Karpas-422 (cell line): ENCODE measurements around the gene BBS1. TPM values are rescaled to one million over a fixed set of nuclear protein-coding genes. Genes with fewer than 3 reads are reported as not detected.

Experiments used
- DNase-seq: peaks from one replicate; pipeline ENCODE4 v3.0.0-alpha.2; 2015
- H2AFZ ChIP-seq: fragments of 200-600 bp; sonication (generic); 2 replicates; pipeline ENCODE4 v1.6.1; 2014; ENCODE audit warnings: antibody characterized with exemption, low read length, mixed read lengths
- H3K27ac ChIP-seq: fragments of 200-600 bp; sonication (generic); 2 replicates; pipeline ENCODE4 v1.5.1; 2014; ENCODE audit warnings: mild to moderate bottlenecking, low read length, moderate library complexity
- H3K27me3 ChIP-seq: fragments of 200-600 bp; sonication (generic); 2 replicates; pipeline ENCODE4 v1.6.1; 2014; ENCODE audit warnings: low read length, mixed read lengths
- H3K36me3 ChIP-seq: fragments of 200-600 bp; sonication (generic); 2 replicates; pipeline ENCODE4 v1.6.1; 2014; ENCODE audit warnings: low read length, mixed read lengths; ENCODE audit not compliant: insufficient read depth
- H3K4me1 ChIP-seq: fragments of 200-600 bp; sonication (generic); 2 replicates; pipeline ENCODE4 v1.6.1; 2014; ENCODE audit warnings: mild to moderate bottlenecking, low read length, mixed read lengths
- H3K4me2 ChIP-seq: fragments of 200-600 bp; sonication (generic); 2 replicates; pipeline ENCODE4 v1.6.1; 2014; ENCODE audit warnings: low read length, low read depth, mild to moderate bottlenecking; ENCODE audit not compliant: poor library complexity, severe bottlenecking
- H3K4me3 ChIP-seq: fragments of 200-600 bp; sonication (generic); 2 replicates; pipeline ENCODE4 v1.5.1; 2014; ENCODE audit warnings: mild to moderate bottlenecking, antibody characterized with exemption, low read length, mixed read lengths
- H3K79me2 ChIP-seq: fragments of 200-600 bp; sonication (generic); 2 replicates; pipeline ENCODE4 v1.6.1; 2014; ENCODE audit warnings: mild to moderate bottlenecking, low read length, mixed read lengths
- H3K9ac ChIP-seq: fragments of 200-600 bp; sonication (generic); 2 replicates; pipeline ENCODE4 v1.6.0; 2014; ENCODE audit warnings: low read length
- H3K9me2 ChIP-seq: fragments of 200-600 bp; sonication (generic), shearing (Covaris generic); replicated peaks from 2 replicates; pipeline ENCODE4 v1.6.0; 2014; ENCODE audit warnings: mild to moderate bottlenecking, low read length, moderate library complexity; ENCODE audit not compliant: insufficient read depth
- H3K9me3 ChIP-seq: fragments of 300-700, 200-600 bp; sonication (generic); 2 replicates; pipeline ENCODE4 v1.6.1; 2014; ENCODE audit warnings: low read length, mixed read lengths
- H4K20me1 ChIP-seq: fragments of 200-600 bp; sonication (generic); 2 replicates; pipeline ENCODE4 v1.6.1; 2014; ENCODE audit warnings: mild to moderate bottlenecking, antibody characterized with exemption, low read length, low read depth; ENCODE audit not compliant: insufficient read depth
- total RNA-seq: library from RNA; depleted of rRNA; stranded (reverse); fragments of >200 nt; shearing (Covaris generic); gene quantifications from 2 replicates; pipeline ENCODE4 v1.2.3, GENCODE V29; 2014; ENCODE audit warnings: low replicate concordance

Gene BBS1
- total RNA-seq, 1 experiment from 2014 or later: 9.1 TPM

- Histone ChIP-seq H3K36me3 (no peaks in the 10 kb centered on the region), H3K27me3 (no peaks in the 10 kb centered on the region), H2AFZ (no peak overlapping the region), H3K4me2 (no peak overlapping the region), H4K20me1 (no peaks in the 10 kb centered on the region), H3K9me3 (no peaks in the 10 kb centered on the region), H3K27ac (no peak overlapping the region), H3K9me2 (no peaks in the 10 kb centered on the region), H3K4me3 (no peak overlapping the region), H3K4me1 (peaks cover 4% of the 10 kb centered on the region; the same call in 1 of the 2 replicates), H3K9ac (no peak overlapping the region), H3K79me2 (0 out of 2 replicates have a peak, but pooled peaks cover 4% of the 10 kb centered on the region)
- DNase-seq: no peak
Observed at GRCh38 chr11:66473608-66474515, 36.6 kb upstream of the BBS1 start.

- DNase-seq: no peak
- H3K36me3 ChIP-seq: no peaks in the 10 kb centered on the region
Observed at GRCh38 chr11:66475349-66476172, 34.9 kb upstream of the BBS1 start.

GRCh38 chr11:66476173-66476840, 34.1 kb upstream of the BBS1 start:
- Histone ChIP-seq H3K9me3 (no peaks in the 10 kb centered on the region), H2AFZ (no peak overlapping the region), H4K20me1 (peaks cover 3% of the 10 kb centered on the region; the same call in 1 of the 2 replicates), H3K27ac (no peak overlapping the region), H3K27me3 (no peaks in the 10 kb centered on the region), H3K4me1 (peaks cover 16% of the 10 kb centered on the region), H3K9ac (no peak overlapping the region), H3K4me2 (no peak overlapping the region), H3K4me3 (no peak overlapping the region), H3K36me3 (no peaks in the 10 kb centered on the region), H3K9me2 (no peaks in the 10 kb centered on the region), H3K79me2 (peaks cover 22% of the 10 kb centered on the region)
- DNase-seq: no peak

More at GRCh38 chr11:66475349-66476172, 34.9 kb upstream of the BBS1 start:
- no peaks in the 10 kb centered on the region; the same call in 1 of the 2 replicates for H4K20me1 ChIP-seq
- no peaks in the 10 kb centered on the region for H3K9me2 ChIP-seq
- H3K27me3 ChIP-seq: no peaks in the 10 kb centered on the region
- H3K9ac ChIP-seq: no peak overlapping the region
- no peak overlapping the region for H2AFZ ChIP-seq
- H3K27ac ChIP-seq: no peak overlapping the region
- H3K4me3 ChIP-seq: no peak overlapping the region
- no peak overlapping the region for H3K4me2 ChIP-seq
- no peaks in the 10 kb centered on the region for H3K9me3 ChIP-seq
- peaks cover 9% of the 10 kb centered on the region for H3K4me1 ChIP-seq
- peaks cover 15% of the 10 kb centered on the region for H3K79me2 ChIP-seq

GRCh38 chr11:66476841-66477251, 33.6 kb upstream of the BBS1 start:
- Histone ChIP-seq H4K20me1 (peaks cover 3% of the 10 kb centered on the region; the same call in 1 of the 2 replicates), H3K27me3 (no peaks in the 10 kb centered on the region), H3K9me2 (no peaks in the 10 kb centered on the region), H3K36me3 (no peaks in the 10 kb centered on the region), H3K4me2 (no peak overlapping the region), H3K4me1 (peaks cover 19% of the 10 kb centered on the region), H3K4me3 (no peak overlapping the region), H3K9ac (no peak overlapping the region), H3K27ac (no peak overlapping the region), H2AFZ (no peak overlapping the region), H3K9me3 (no peaks in the 10 kb centered on the region), H3K79me2 (peaks cover 28% of the 10 kb centered on the region)
- no peak for DNase-seq

- H3K9me2 ChIP-seq: no peaks in the 10 kb centered on the region
- peaks cover 3% of the 10 kb centered on the region; the same call in 1 of the 2 replicates for H4K20me1 ChIP-seq
- H3K4me1 ChIP-seq: peaks cover 26% of the 10 kb centered on the region
- H2AFZ ChIP-seq: no peak overlapping the region
- H3K27me3 ChIP-seq: no peaks in the 10 kb centered on the region
- no peak overlapping the region for H3K4me3 ChIP-seq
- no peak overlapping the region for H3K9ac ChIP-seq
- H3K27ac ChIP-seq: no peak overlapping the region
- H3K9me3 ChIP-seq: no peaks in the 10 kb centered on the region
- H3K4me2 ChIP-seq: no peak overlapping the region
- peaks cover 28% of the 10 kb centered on the region for H3K79me2 ChIP-seq
- H3K36me3 ChIP-seq: no peaks in the 10 kb centered on the region
- DNase-seq: no peak
Observed at GRCh38 chr11:66477263-66478201, 32.9 kb upstream of the BBS1 start.

- H3K79me2 ChIP-seq: peaks cover 28% of the 10 kb centered on the region
- H4K20me1 ChIP-seq: peaks cover 3% of the 10 kb centered on the region; the same call in 1 of the 2 replicates
- H3K36me3 ChIP-seq: no peaks in the 10 kb centered on the region
- DNase-seq: peak; percentile 77
- no peaks in the 10 kb centered on the region for H3K27me3 ChIP-seq
- peak overlapping the region; percentile 88 for H3K4me3 ChIP-seq
- H3K9me3 ChIP-seq: no peaks in the 10 kb centered on the region
- H3K9me2 ChIP-seq: no peaks in the 10 kb centered on the region
- H3K27ac ChIP-seq: no peak overlapping the region
- peaks cover 28% of the 10 kb centered on the region for H3K4me1 ChIP-seq
- 0 out of 2 replicates have a peak overlapping the region, but pooled peaks have one; percentile 22 for H2AFZ ChIP-seq
- H3K9ac ChIP-seq: peak overlapping the region; percentile 81
- H3K4me2 ChIP-seq: peak overlapping the region; percentile 84
Observed at GRCh38 chr11:66478729-66479393, 31.6 kb upstream of the BBS1 start.
